OCI-LY3 (cell line): ENCODE results near the gene LRRC14B.

Experiments used
- H2AFZ ChIP-seq: fragments of 200-600, 300-600 bp; shearing (Covaris generic); 2 replicates; pipeline ENCODE4 v1.6.0; 2014; ENCODE audit warnings: antibody characterized with exemption, low read depth, low read length
- H3K27ac ChIP-seq: fragments of 200-600, 300-600 bp; sonication (generic); 2 replicates; pipeline ENCODE4 v1.5.1; 2014; ENCODE audit warnings: mild to moderate bottlenecking, low read length, moderate library complexity, mixed read lengths
- H3K27me3 ChIP-seq: fragments of 200-600, 300-600 bp; sonication (generic); 2 replicates; pipeline ENCODE4 v1.6.1; 2014; ENCODE audit warnings: low read depth, low read length, mixed read lengths
- H3K36me3 ChIP-seq: fragments of 200-600, 300-600 bp; sonication (generic); replicated peaks from 2 replicates; pipeline ENCODE3; 2014; ENCODE audit warnings: low read depth, low read length, mixed read lengths
- H3K4me1 ChIP-seq: fragments of 300-600, 200-600 bp; sonication (generic); 2 replicates; pipeline ENCODE4 v1.6.1; 2014; ENCODE audit warnings: low read length, mixed read lengths
- H3K4me2 ChIP-seq: fragments of 200-600, 300-600 bp; sonication (generic); 2 replicates; pipeline ENCODE4 v1.6.1; 2014; ENCODE audit warnings: low read length, mixed read lengths
- H3K4me3 ChIP-seq: fragments of 300-600, 200-600 bp; sonication (generic); 2 replicates; pipeline ENCODE4 v1.5.1; 2014; ENCODE audit warnings: antibody characterized with exemption, mild to moderate bottlenecking, low read length, moderate library complexity
- H3K79me2 ChIP-seq: fragments of 300-600, 200-600 bp; shearing (Covaris generic); 2 replicates; pipeline ENCODE4 v1.6.1; 2014; ENCODE audit warnings: mild to moderate bottlenecking, low read length, mixed read lengths
- H3K9ac ChIP-seq: fragments of 300-600, 200-600 bp; shearing (Covaris generic); 2 replicates; pipeline ENCODE4 v1.6.0; 2014; ENCODE audit warnings: mild to moderate bottlenecking, low read length, moderate library complexity
- H3K9me3 ChIP-seq: fragments of 200-600, 300-600 bp; shearing (Covaris generic); 2 replicates; pipeline ENCODE4 v1.6.1; 2014; ENCODE audit warnings: low read length, mixed read lengths; ENCODE audit not compliant: insufficient read depth
- H4K20me1 ChIP-seq: fragments of 200-600, 300-600 bp; sonication (generic); 2 replicates; pipeline ENCODE4 v1.6.1; 2016; ENCODE audit warnings: low read length, mixed read lengths; ENCODE audit not compliant: insufficient read depth
- CTCF ChIP-seq: fragments of 200-600, 300-600 bp; sonication (generic); IDR thresholded peaks from 2 replicates; pipeline ENCODE4 v1.5.1; 2014; ENCODE audit warnings: antibody characterized with exemption, low read length, low read depth
- EZH2phosphoT487 ChIP-seq: fragments of 200-600 bp; shearing (Covaris generic); IDR thresholded peaks from 2 replicates; pipeline ENCODE4 v1.6.1; 2018; ENCODE audit warnings: antibody characterized with exemption, mixed run types, low read depth

The LRRC14B gene

DNA sequence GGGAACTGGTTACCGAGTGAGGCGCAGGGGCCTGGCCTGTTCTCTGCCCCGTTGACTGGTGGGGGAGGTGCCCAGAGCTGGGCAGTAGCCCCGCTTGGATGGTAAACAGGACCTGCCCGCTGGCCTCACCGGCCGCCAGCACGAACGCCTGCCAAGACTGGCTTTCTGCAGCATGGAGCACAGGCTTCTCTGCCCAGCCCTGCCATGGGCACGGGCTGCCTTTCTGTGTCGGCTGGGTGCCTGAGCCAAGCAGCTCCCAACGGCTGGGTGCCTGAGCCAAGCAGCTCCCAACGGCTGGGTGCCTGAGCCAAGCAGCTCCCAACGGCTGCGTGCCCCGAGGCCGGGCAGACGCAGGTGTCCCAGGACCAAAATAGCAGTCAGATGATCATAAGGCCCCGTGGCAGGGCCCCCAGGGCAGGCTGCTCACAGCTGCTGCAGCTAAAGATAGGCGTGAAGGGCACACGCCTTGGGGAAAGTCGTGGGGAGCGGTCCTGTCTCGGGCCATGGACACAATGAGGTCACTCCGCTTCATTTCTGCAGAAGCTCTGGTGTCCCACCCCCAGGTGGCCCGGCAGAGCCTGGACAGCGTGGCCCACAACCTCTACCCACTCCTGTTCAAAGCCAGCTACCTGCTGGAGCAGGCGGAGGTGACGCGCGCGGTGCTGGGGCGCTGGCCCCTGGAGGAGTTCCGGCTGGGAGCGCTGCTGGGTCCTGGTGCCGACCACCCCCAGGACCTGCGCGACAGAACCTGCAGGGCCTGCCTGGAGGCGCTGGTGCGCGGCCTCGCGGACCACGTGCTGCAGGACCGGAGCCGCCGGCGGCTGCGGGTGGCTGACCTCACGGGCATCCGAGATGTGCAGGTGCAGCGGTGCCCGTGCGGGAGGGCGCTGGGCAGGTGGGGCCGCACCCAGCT is at the start of gene LRRC14B:
TSS of gene LRRC14B (plus strand) at position 460 of the 913 bp plus-strand sequence. CDS start at position 504, 44 bp downstream.
- H2AFZ ChIP-seq, result no peak within 1 kb of the TSS
- no peaks in the 10 kb centered on the region for H3K79me2 ChIP-seq
- H3K4me1 ChIP-seq, result no peaks in the 10 kb centered on the region
- no peak within 1 kb of the TSS for H3K4me2 ChIP-seq
- no peaks in the 10 kb centered on the region for H3K36me3 ChIP-seq
- H3K9ac ChIP-seq, result no peak within 1 kb of the TSS
- TF ChIP-seq CTCF (no peak), EZH2phosphoT487 (no peak)
- H3K27me3 ChIP-seq, result no peaks in the 10 kb centered on the region
- H3K27ac ChIP-seq, result no peak within 1 kb of the TSS
- H4K20me1 ChIP-seq, result no peaks in the 10 kb centered on the region
- no peaks in the 10 kb centered on the region for H3K9me3 ChIP-seq
- no peak within 1 kb of the TSS for H3K4me3 ChIP-seq

- no peak for TF ChIP-seq CTCF
- Histone ChIP-seq H3K79me2 (no peaks in the 10 kb centered on the region), H3K27ac (no peak overlapping the region), H3K36me3 (no peaks in the 10 kb centered on the region), H3K4me1 (no peaks in the 10 kb centered on the region), H2AFZ (no peak overlapping the region), H3K4me2 (no peak overlapping the region), H3K27me3 (no peaks in the 10 kb centered on the region), H4K20me1 (no peaks in the 10 kb centered on the region), H3K9ac (no peak overlapping the region), H3K9me3 (no peaks in the 10 kb centered on the region), H3K4me3 (no peak overlapping the region)
These were observed 49.5 kb upstream of the LRRC14B start for GRCh38 chr5:141761-142160.

- H3K9ac ChIP-seq, result no peak overlapping the region
- H3K27me3 ChIP-seq, result no peaks in the 10 kb centered on the region
- H3K4me1 ChIP-seq, result no peaks in the 10 kb centered on the region
- TF ChIP-seq CTCF (no peak), EZH2phosphoT487 (no peak)
- no peak overlapping the region for H3K27ac ChIP-seq
- no peak overlapping the region for H2AFZ ChIP-seq
- H3K79me2 ChIP-seq, result no peaks in the 10 kb centered on the region
- H3K36me3 ChIP-seq, result no peaks in the 10 kb centered on the region
- H4K20me1 ChIP-seq, result no peaks in the 10 kb centered on the region
- H3K4me3 ChIP-seq, result no peak overlapping the region
- H3K4me2 ChIP-seq, result no peak overlapping the region
- H3K9me3 ChIP-seq, result no peaks in the 10 kb centered on the region
These were observed 49.0 kb upstream of the LRRC14B start for GRCh38 chr5:142246-142810.

GRCh38 chr5:143041-143440 is 48.3 kb upstream of the LRRC14B start:
- Histone ChIP-seq H3K9me3 (no peaks in the 10 kb centered on the region), H3K27me3 (no peaks in the 10 kb centered on the region), H3K27ac (no peak overlapping the region), H3K9ac (no peak overlapping the region), H2AFZ (no peak overlapping the region), H3K79me2 (no peaks in the 10 kb centered on the region), H4K20me1 (no peaks in the 10 kb centered on the region), H3K4me3 (no peak overlapping the region), H3K4me2 (no peak overlapping the region), H3K36me3 (no peaks in the 10 kb centered on the region), H3K4me1 (no peaks in the 10 kb centered on the region)
- TF ChIP-seq EZH2phosphoT487 (no peak), CTCF (no peak)
